GM19025 (cell line): ENCODE data around the gene PPFIA2.

Source experiments
- ATAC-seq: cut with Tn5 transposase; IDR thresholded peaks from one replicate; pipeline ENCODE4 v1.9.1; 2021; ENCODE audit warnings: mild to moderate bottlenecking, low read depth, moderate library complexity; ENCODE audit not compliant: unreplicated experiment

PPFIA2 gene

DNA sequence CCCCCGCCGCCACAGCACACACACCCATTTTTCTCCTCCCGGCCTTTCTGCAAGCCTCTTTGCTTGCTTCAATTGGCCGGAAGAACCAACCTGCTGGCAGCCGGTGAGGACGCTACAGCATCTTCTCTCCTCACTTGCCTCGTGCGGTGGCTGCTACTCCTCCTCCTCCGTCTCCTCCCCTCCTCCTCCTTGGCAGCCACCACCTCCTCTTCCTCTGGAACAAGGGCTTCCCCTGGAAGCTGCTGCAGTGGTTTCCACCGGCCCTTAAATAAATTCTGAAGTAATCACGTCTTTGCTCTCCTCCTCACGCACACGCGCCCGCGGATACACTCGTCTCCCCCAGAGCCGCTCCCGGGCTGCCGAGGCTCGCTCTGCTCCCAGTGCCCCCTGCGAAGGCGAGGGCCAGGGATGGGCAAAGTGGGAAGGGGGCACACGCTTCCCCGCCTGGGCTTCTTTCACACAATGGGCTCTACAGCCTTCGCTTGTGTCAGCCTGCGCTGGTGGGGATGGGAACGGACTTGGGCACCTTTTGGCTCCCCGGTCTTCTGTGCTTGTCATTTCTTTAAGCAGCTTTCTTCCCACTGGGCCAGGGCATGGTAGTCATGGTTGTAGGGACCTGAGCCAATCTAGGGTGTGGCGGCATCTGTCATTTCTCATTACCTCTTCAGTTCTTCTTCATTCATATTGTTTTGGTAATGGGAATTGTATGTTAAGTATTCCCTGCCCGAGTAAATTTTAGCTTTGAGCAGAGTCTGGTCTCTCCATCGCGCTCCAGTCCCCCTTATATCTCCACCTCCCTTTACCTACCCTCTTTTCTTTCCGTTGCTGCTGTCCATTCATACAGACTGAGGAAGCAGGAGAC lies at the start of gene PPFIA2:
TSS of gene PPFIA2 (minus strand) at position 161 of the 862 bp plus-strand sequence.
- no peak for ATAC-seq

- ATAC-seq, result no peak
These were observed 41.4 kb upstream of the PPFIA2 start for GRCh38 chr12:81800298-81801148.

- no peak for ATAC-seq
These were observed 39.1 kb upstream of the PPFIA2 start for GRCh38 chr12:81798294-81798693.

DNA sequence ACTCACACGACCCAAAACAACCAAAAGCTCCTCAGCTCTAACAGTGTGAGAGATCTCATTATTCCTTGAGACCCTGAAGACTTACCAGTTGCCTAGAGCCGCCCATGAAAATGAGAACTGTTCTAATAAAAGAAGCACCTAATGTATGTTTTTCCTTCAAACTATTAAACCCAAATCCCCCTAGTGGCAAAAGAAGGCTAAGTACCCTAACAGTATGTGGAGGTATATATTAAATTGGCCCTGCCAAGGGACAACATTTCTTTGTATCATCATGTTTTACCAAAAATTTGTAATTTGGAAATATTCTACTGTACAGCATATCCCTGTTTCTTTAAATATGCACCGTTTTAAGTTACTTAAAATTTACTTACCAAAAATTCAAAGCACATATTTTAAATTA lies 38.0 kb upstream of the PPFIA2 start:
- no peak for ATAC-seq

- ATAC-seq, result no peak
These were observed 33.5 kb upstream of the PPFIA2 start for GRCh38 chr12:81792666-81793065.

DNA sequence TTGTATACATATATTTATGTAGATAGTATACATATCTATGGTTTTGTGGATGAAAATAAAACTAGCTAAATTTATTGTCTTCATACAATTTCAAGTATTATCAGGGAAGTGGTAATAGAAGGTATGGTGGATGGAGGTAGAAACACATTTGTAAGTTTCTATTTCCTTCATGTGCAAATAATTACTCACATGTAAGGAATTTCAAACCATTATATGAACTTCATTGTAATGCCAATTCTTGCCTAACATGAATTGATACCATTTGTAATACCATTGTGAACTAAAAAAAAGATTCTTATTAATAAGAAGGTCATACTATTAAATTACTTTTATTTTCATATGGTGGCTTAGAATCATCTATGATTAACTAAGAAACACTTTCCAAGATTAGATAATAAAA lies 20.1 kb upstream of the PPFIA2 start:
- no peak for ATAC-seq

- ATAC-seq, result no peak
These were observed 19.6 kb upstream of the PPFIA2 start for GRCh38 chr12:81778719-81779118.

DNA sequence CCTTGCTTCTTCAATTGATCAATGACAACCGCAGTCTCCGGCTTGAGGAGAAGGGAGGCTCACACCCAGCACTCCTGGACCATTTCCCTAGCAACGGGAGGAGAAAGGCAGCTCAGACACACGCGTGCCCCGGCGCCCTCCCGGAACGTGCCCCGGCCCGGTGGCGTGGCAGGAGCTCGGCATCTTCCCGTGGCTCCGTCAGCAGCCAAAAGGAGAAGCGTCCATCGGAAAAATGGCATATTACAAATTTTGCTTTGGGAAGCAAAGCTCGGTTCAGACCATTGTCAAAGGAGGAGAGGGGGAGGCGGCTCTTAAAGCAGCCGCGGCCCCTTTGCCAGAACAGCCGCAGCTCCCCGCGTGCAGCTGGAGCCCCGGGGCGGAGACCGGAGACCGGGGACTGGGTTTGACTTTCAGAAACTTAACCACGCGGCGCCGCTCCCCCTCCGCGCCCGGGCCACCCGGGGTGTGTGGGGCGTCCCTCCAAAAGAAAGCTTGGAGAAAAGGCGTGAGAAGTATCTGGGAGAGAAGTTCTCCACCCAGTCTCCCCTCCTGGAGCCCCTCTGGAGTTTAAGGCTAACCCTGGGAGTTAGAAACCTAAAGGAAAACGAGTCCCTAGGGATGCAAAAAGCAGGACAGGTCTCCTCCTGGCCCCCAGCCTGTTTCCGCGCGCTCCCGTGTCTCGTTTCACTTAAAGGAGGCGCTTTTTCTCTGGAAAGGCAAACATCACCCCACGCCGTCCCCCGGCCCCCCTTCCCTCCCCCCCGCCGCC lies 545 bp downstream of the PPFIA2 start:
- ATAC-seq, result no peak

- no peak for ATAC-seq
These were observed 1.3 kb downstream of the PPFIA2 start for GRCh38 chr12:81757731-81758365.

GRCh38 chr12:81729781-81730180 lies 29.4 kb downstream of the PPFIA2 start:
- ATAC-seq, result no peak

DNA sequence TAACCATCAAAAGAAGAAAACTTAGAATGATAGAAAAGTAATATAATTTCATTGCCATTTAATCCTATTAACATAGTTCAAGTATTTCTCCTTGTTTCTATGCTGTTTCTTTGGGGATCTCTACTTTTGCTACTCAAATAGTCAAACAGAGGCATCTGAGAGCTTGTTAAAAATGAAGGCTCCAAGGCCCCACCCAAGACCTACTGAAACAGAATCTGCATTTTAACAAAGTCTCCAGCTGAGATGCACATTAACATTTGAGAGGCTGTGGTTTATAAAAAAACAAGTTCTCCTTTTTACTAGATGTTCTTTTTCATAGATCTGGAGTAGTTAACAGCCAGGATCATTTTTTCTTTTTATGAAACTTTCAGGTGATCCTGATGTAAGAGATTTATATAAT lies 31.8 kb downstream of the PPFIA2 start:
- no peak for ATAC-seq

- ATAC-seq, result no peak
These were observed 32.5 kb downstream of the PPFIA2 start for GRCh38 chr12:81726634-81727033.

DNA sequence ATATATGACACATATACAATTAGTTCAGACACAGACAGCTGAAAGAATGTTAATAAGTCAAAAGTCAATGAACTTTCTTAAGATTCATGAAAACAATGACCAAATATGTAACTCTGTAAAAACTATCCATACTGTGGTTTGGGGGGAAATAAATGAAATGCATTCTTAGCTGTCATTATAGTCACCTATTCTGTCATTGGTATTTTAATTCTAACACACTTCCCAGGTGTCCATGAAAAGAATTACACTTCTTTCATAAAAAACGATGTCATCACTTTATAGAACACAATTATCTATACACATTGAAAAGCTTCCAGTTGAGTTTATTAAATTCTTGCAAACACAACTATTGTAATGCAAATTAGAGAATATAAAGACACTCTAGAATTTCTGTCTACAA lies 35.8 kb downstream of the PPFIA2 start:
- ATAC-seq, result no peak

DNA sequence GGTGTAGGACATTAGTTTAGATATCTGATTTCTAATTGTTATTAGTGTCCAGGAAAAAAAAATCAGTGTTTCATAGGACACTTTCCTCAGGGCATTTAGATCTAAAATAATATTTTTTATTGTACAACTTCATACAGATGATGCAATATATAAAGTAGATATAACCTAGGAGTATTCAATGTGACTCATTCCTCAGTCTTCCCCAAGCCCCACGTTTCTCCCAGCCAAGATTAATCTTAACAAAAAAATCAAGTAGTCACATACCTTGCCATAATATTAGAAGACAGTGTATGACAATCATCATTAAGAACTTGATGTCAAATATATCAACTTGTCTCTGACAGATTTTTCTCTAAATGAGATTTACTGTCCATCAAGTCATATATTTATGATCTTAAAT lies 37.1 kb downstream of the PPFIA2 start:
- no peak for ATAC-seq

DNA sequence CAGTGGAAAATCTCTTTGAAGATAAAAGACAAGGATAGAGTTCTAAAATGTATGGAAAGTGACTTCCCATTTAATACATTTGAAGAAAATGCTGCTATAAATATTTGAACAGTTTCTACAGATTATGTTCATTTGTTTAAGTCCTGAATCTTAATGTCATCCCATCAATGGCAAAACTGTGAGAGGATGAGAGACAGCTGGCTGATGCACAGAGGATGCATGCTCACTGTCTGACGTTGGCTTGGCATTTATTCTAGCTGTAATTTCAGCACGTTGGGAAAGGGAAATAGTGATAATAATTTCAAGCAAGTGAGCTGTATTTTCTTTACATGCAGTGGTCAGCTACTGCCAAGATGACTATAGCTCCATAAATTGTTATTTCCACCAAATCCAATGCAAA lies 40.5 kb downstream of the PPFIA2 start:
- ATAC-seq, result no peak

DNA sequence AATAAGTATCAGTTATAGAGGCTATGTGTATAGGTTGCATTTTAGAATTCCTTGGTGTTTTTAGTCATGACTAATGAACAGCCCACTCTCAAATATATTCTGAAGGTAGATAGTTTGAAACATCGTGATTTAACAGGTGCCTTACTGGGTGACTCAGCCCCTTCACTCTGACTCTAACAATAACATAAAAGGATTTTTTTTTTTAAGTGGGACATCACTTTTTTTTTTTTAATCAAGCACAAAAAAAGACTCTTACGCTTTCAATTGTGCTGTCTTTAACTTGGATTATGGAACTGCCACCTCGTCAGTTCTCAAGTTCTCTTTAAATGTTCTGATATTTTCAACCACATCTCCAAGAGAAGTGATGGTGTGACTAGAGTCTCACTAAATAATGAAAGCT lies 46.6 kb downstream of the PPFIA2 start:
- no peak for ATAC-seq

DNA sequence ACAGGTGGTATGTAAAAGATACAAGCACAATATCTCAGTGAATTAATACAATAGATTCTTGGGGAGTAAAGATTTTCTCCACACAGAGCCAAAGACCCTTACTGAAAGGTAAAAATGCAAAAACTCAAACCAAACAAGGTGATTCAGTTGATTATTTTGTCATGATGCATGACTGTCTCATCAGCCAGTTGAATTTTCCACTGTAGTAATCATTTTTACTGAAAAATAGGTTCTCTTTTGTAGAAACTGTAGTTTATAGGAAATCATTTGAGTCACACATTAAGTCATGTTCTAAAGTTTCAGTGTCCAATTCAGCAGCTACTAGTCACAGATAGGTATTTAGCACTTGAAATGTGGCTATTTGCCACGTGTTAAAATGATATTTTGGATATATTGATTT lies 53.6 kb downstream of the PPFIA2 start:
- ATAC-seq, result no peak

DNA sequence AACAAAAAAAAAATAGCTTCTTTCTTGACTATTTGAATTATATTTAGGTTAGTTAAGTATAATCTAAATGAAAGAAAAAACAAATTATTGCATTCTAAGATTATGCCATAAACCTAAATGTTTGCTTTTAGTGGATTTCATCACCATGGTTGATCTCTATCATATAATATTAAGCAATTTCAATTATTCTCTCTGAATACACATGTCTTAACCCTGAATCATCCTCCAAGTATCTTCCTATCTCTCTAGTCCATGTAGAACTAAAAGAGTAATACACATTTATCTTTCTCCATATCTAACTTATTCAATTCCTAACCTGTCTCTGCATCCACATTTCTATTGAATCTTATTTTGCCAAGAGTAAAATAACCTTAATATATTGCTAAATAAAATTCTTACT lies 59.6 kb downstream of the PPFIA2 start:
- no peak for ATAC-seq

- ATAC-seq, result no peak
These were observed 67.1 kb downstream of the PPFIA2 start for GRCh38 chr12:81692008-81692407.

GRCh38 chr12:81683881-81684280 lies 75.3 kb downstream of the PPFIA2 start:
- ATAC-seq, result no peak
